ENCODE data around the gene ALOX15B.
"Not testable (repeated sequence)": the region's sequence is repeated elsewhere in the genome, so short reads cannot be mapped to it uniquely, and the experiment has no call there.

Gene ALOX15B

GRCh38 chr17:8022360-8023003 lies 16.4 kb upstream of the ALOX15B start:
- H3K27ac ChIP-seq (ENCODE audit: low read length), result no peak overlapping the region
- no peak for DNase-seq

GRCh38 chr17:8024161-8024560 lies 14.7 kb upstream of the ALOX15B start:
- H3K9ac ChIP-seq (ENCODE audit: low read depth, low read length); ATAC-seq (ENCODE audit: insufficient read depth, low read depth); H3K4me1 ChIP-seq (ENCODE audit: insufficient read depth, low read length); H3K27ac ChIP-seq (ENCODE audit: low read length); H3K36me3 ChIP-seq (ENCODE audit: insufficient read depth, low read length); H3K9me3 ChIP-seq (ENCODE audit: insufficient read depth, low read length, severe bottlenecking); DNase-seq; H3K79me2 ChIP-seq (ENCODE audit: insufficient read depth, low read length); H4K20me1 ChIP-seq (ENCODE audit: insufficient read depth, low read length); H2AFZ ChIP-seq (ENCODE audit: low read depth, low read length); H3K4me3 ChIP-seq (ENCODE audit: low read depth in 1 of 2, low read length in 2 of 2); H3K4me2 ChIP-seq (ENCODE audit: insufficient read depth, low read length): not testable (repeated sequence)
- peaks cover 27% of the 10 kb centered on the region for H3K27me3 ChIP-seq (ENCODE audit: insufficient read depth, low read length, poor library complexity)

More at GRCh38 chr17:8022360-8023003, 16.4 kb upstream of the ALOX15B start:
- no peak for ATAC-seq (ENCODE audit: insufficient read depth, low read depth)
- Histone ChIP-seq H2AFZ (ENCODE audit: low read depth, low read length) (no peak overlapping the region), H3K9ac (ENCODE audit: low read depth, low read length) (no peak overlapping the region), H3K27me3 (ENCODE audit: insufficient read depth, low read length, poor library complexity) (peaks cover 14% of the 10 kb centered on the region), H3K4me2 (ENCODE audit: insufficient read depth, low read length) (no peak overlapping the region), H3K4me1 (ENCODE audit: insufficient read depth, low read length) (no peaks in the 10 kb centered on the region), H3K9me3 (ENCODE audit: insufficient read depth, low read length, severe bottlenecking) (no peaks in the 10 kb centered on the region), H3K4me3 (ENCODE audit: low read depth in 1 of 2, low read length in 2 of 2) (no peak overlapping the region), H3K36me3 (ENCODE audit: insufficient read depth, low read length) (no peaks in the 10 kb centered on the region), H4K20me1 (ENCODE audit: insufficient read depth, low read length) (no peaks in the 10 kb centered on the region), H3K79me2 (ENCODE audit: insufficient read depth, low read length) (no peaks in the 10 kb centered on the region)
- TF ChIP-seq EZH2 (IDR thresholded peaks at IDR 0.05; ENCODE audit: borderline replicate concordance, low read depth, low read length, severe bottlenecking) (no peak), CTCF (IDR thresholded peaks at IDR 0.05; ENCODE audit: borderline replicate concordance, extremely low read depth, low read length, poor library complexity, severe bottlenecking) (no peak)

- no peak overlapping the region for H3K9ac ChIP-seq (ENCODE audit: low read depth, low read length)
- H3K79me2 ChIP-seq (ENCODE audit: insufficient read depth, low read length), result no peaks in the 10 kb centered on the region
- H3K27ac ChIP-seq (ENCODE audit: low read length), result no peak overlapping the region
- no peaks in the 10 kb centered on the region for H3K36me3 ChIP-seq (ENCODE audit: insufficient read depth, low read length)
- H4K20me1 ChIP-seq (ENCODE audit: insufficient read depth, low read length), result no peaks in the 10 kb centered on the region
- no peak overlapping the region for H3K4me3 ChIP-seq (ENCODE audit: low read depth in 1 of 2, low read length in 2 of 2)
- no peak overlapping the region for H2AFZ ChIP-seq (ENCODE audit: low read depth, low read length)
- H3K27me3 ChIP-seq (ENCODE audit: insufficient read depth, low read length, poor library complexity), result peaks cover 24% of the 10 kb centered on the region
- H3K9me3 ChIP-seq (ENCODE audit: insufficient read depth, low read length, severe bottlenecking), result no peaks in the 10 kb centered on the region
- H3K4me1 ChIP-seq (ENCODE audit: insufficient read depth, low read length), result no peaks in the 10 kb centered on the region
- ATAC-seq (ENCODE audit: insufficient read depth, low read depth), result no peak
- TF ChIP-seq CTCF (IDR thresholded peaks at IDR 0.05; ENCODE audit: borderline replicate concordance, extremely low read depth, low read length, poor library complexity, severe bottlenecking), result no peak
- no peak for TF ChIP-seq EZH2 (IDR thresholded peaks at IDR 0.05; ENCODE audit: borderline replicate concordance, low read depth, low read length, severe bottlenecking)
- no peak for DNase-seq
- no peak overlapping the region for H3K4me2 ChIP-seq (ENCODE audit: insufficient read depth, low read length)
These were observed 13.5 kb upstream of the ALOX15B start for GRCh38 chr17:8025176-8025911.

GRCh38 chr17:8029121-8029520 lies 9.7 kb upstream of the ALOX15B start:
- ATAC-seq (ENCODE audit: insufficient read depth, low read depth) (no peak), DNase-seq (no peak)
- H3K4me3 ChIP-seq (ENCODE audit: low read depth in 1 of 2, low read length in 2 of 2), result no peak overlapping the region
- H3K27me3 ChIP-seq (ENCODE audit: insufficient read depth, low read length, poor library complexity), result peaks cover 28% of the 10 kb centered on the region
- H3K9ac ChIP-seq (ENCODE audit: low read depth, low read length), result no peak overlapping the region
- no peaks in the 10 kb centered on the region for H3K79me2 ChIP-seq (ENCODE audit: insufficient read depth, low read length)
- H4K20me1 ChIP-seq (ENCODE audit: insufficient read depth, low read length), result no peaks in the 10 kb centered on the region
- H3K4me1 ChIP-seq (ENCODE audit: insufficient read depth, low read length), result no peaks in the 10 kb centered on the region
- H2AFZ ChIP-seq (ENCODE audit: low read depth, low read length), result no peak overlapping the region
- no peak for TF ChIP-seq CTCF (IDR thresholded peaks at IDR 0.05; ENCODE audit: borderline replicate concordance, extremely low read depth, low read length, poor library complexity, severe bottlenecking)
- TF ChIP-seq EZH2 (IDR thresholded peaks at IDR 0.05; ENCODE audit: borderline replicate concordance, low read depth, low read length, severe bottlenecking), result no peak
- no peaks in the 10 kb centered on the region for H3K9me3 ChIP-seq (ENCODE audit: insufficient read depth, low read length, severe bottlenecking)
- no peak overlapping the region for H3K27ac ChIP-seq (ENCODE audit: low read length)
- no peaks in the 10 kb centered on the region for H3K36me3 ChIP-seq (ENCODE audit: insufficient read depth, low read length)
- no peak overlapping the region for H3K4me2 ChIP-seq (ENCODE audit: insufficient read depth, low read length)

All from DND-41 (cell line).